ENCODE results near the gene CXXC5.

The CXXC5 gene

DNA sequence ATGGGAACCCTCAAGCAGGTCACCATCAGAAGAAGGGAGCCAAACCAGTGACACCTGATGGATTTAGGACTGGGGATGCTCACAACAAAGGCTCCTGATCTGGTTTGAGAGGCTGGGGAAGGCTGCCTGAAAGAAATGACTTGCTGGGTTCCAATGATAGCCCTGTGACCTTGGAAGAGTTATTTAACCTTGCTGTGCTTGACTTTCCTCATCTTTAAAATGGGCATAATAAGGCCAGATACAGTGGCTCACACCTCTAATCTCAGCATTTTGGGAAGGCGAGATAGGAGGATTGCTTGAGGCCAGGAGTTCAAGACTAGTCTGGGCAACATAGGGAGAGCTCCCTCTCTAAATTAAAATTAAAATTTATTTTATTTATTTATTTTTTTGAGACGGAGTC, 83.9 kb downstream of the CXXC5 start:
- TF ChIP-seq, protein P1, sequence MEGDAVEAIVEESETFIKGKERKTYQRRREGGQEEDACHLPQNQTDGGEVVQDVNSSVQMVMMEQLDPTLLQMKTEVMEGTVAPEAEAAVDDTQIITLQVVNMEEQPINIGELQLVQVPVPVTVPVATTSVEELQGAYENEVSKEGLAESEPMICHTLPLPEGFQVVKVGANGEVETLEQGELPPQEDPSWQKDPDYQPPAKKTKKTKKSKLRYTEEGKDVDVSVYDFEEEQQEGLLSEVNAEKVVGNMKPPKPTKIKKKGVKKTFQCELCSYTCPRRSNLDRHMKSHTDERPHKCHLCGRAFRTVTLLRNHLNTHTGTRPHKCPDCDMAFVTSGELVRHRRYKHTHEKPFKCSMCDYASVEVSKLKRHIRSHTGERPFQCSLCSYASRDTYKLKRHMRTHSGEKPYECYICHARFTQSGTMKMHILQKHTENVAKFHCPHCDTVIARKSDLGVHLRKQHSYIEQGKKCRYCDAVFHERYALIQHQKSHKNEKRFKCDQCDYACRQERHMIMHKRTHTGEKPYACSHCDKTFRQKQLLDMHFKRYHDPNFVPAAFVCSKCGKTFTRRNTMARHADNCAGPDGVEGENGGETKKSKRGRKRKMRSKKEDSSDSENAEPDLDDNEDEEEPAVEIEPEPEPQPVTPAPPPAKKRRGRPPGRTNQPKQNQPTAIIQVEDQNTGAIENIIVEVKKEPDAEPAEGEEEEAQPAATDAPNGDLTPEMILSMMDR (IDR thresholded peaks at IDR 0.05; ENCODE audit: low read length, missing control alignments), result no peak
- DNase-seq (ENCODE audit: low read depth), result no peak
- no peak overlapping the region for H3K4me3 ChIP-seq (replicated peaks; ENCODE audit: low read depth, low read length)

DNA sequence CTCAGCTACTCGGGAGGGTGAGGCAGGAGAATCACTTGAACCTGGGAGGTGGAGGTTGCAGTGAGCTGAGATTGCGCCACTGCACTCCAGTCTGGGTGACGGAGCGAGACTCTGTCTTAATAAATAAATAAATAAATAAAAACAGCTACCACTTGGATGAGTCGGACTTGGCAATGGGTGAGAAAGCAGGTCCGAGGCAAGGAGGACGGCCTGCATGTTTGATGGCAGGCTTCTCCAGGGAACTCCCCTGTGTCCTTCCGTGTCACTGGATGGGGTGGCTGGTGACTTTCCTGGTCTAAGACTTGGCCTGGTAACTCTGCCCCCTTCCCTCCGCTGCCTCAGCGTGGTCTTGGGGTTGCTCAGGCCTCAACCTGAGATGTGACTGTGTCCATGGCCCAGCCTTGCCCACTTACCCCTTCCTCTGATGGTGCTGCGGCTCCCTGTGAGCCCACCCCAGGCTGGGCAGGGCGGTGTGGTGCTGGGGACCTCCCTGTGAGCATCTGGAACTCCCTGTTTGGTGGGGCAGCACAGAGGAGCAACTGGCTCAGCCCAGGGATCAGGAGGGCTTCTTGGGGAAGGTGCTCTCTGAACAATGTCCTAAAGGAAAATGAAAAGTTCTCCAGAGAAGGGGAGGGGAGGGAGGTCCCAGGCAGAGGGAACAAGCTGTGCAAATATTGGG, 85.0 kb downstream of the CXXC5 start:
- no peak for DNase-seq (ENCODE audit: low read depth)
- H3K4me3 ChIP-seq (replicated peaks; ENCODE audit: low read depth, low read length), result no peak overlapping the region
- TF ChIP-seq, protein P1 (IDR thresholded peaks at IDR 0.05; ENCODE audit: low read length, missing control alignments), result no peak

All from fibroblast of pulmonary artery (primary cell).